Measurements from ENCODE around the gene TAB2.

GRCh38 chr6:149273318-149273717 lies 44.2 kb upstream of the TAB2 start:
- TF ChIP-seq POLR2A (IDR thresholded peaks at IDR 0.05), result no peak
- TF ChIP-seq CTCF (IDR thresholded peaks at IDR 0.05), result no peak

All from body of pancreas (tissue), 4 donors.